ENCODE measurements around the gene ELOVL4.

The ELOVL4 gene

GRCh38 chr6:79888587-79888986 lies 58.8 kb downstream of the ELOVL4 start:
- Mint-ChIP-seq H3K4me3 (no peak overlapping the region), H3K9me3 (peaks cover 23% of the 10 kb centered on the region), H3K27me3 (ENCODE audit: low read depth, poor library complexity) (peaks cover 5% of the 10 kb centered on the region), H3K27ac (no peak overlapping the region), H3K36me3 (ENCODE audit: low read depth) (no peaks in the 10 kb centered on the region), H3K4me1 (no peaks in the 10 kb centered on the region)
- no peak for DNase-seq
- TF ChIP-seq, protein P1, sequence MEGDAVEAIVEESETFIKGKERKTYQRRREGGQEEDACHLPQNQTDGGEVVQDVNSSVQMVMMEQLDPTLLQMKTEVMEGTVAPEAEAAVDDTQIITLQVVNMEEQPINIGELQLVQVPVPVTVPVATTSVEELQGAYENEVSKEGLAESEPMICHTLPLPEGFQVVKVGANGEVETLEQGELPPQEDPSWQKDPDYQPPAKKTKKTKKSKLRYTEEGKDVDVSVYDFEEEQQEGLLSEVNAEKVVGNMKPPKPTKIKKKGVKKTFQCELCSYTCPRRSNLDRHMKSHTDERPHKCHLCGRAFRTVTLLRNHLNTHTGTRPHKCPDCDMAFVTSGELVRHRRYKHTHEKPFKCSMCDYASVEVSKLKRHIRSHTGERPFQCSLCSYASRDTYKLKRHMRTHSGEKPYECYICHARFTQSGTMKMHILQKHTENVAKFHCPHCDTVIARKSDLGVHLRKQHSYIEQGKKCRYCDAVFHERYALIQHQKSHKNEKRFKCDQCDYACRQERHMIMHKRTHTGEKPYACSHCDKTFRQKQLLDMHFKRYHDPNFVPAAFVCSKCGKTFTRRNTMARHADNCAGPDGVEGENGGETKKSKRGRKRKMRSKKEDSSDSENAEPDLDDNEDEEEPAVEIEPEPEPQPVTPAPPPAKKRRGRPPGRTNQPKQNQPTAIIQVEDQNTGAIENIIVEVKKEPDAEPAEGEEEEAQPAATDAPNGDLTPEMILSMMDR (IDR thresholded peaks at IDR 0.05) = no peak

GRCh38 chr6:79878142-79878748 lies 69.1 kb downstream of the ELOVL4 start:
- DNase-seq = no peak
- no peaks in the 10 kb centered on the region for H3K36me3 Mint-ChIP-seq (ENCODE audit: low read depth)
- no peak overlapping the region for H3K4me3 Mint-ChIP-seq
- H3K9me3 Mint-ChIP-seq = peaks cover 18% of the 10 kb centered on the region
- no peaks in the 10 kb centered on the region for H3K4me1 Mint-ChIP-seq
- TF ChIP-seq, protein P1 (IDR thresholded peaks at IDR 0.05) = no peak
- H3K27ac Mint-ChIP-seq = no peak overlapping the region
- no peaks in the 10 kb centered on the region for H3K27me3 Mint-ChIP-seq (ENCODE audit: low read depth, poor library complexity)

DNA sequence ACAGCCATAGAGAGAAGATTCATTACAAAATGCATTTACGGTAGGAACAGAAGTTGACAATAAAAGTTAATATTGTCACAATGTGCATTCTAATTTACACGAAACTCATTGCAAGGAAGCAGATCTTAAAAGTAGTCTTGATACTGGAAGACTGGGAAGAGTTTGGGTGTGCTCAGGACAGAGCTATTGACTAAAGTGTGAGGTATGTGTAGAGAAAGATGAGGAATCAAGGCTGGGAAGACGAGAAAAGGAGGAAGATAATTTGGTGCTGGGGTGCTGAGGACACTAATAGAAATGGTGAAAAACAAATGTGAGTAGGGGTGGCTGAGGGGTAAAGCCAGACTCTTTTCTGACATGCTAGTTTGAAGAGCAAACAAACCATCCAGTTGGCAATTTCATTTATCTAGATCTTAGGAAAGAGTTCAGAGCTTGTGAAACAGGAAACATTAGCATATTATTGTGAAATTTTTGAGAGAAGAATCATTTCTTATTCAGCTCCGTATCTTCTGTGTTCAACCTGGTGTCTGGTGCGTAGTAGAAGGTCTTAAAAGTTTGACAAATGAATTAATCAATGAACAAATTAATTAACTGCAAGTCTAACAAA lies 72.7 kb downstream of the ELOVL4 start:
- H3K27ac Mint-ChIP-seq = no peak overlapping the region
- TF ChIP-seq, protein P1 (IDR thresholded peaks at IDR 0.05) = no peak
- no peaks in the 10 kb centered on the region for H3K27me3 Mint-ChIP-seq (ENCODE audit: low read depth, poor library complexity)
- no peaks in the 10 kb centered on the region for H3K36me3 Mint-ChIP-seq (ENCODE audit: low read depth)
- no peak overlapping the region for H3K4me3 Mint-ChIP-seq
- no peak for DNase-seq
- H3K9me3 Mint-ChIP-seq = no peaks in the 10 kb centered on the region
- peaks cover 4% of the 10 kb centered on the region for H3K4me1 Mint-ChIP-seq

- H3K27ac Mint-ChIP-seq = no peak overlapping the region
- H3K36me3 Mint-ChIP-seq (ENCODE audit: low read depth) = no peaks in the 10 kb centered on the region
- no peaks in the 10 kb centered on the region for H3K9me3 Mint-ChIP-seq
- H3K4me3 Mint-ChIP-seq = no peak overlapping the region
- H3K4me1 Mint-ChIP-seq = peaks cover 20% of the 10 kb centered on the region
- H3K27me3 Mint-ChIP-seq (ENCODE audit: low read depth, poor library complexity) = peaks cover 6% of the 10 kb centered on the region
- TF ChIP-seq, protein P1 (IDR thresholded peaks at IDR 0.05) = no peak
- DNase-seq = no peak
Observed at GRCh38 chr6:79872986-79873385, 74.4 kb downstream of the ELOVL4 start.

- H3K4me3 Mint-ChIP-seq = no peak overlapping the region
- H3K36me3 Mint-ChIP-seq (ENCODE audit: low read depth) = no peaks in the 10 kb centered on the region
- DNase-seq = no peak
- peaks cover 21% of the 10 kb centered on the region for H3K4me1 Mint-ChIP-seq
- H3K9me3 Mint-ChIP-seq = no peaks in the 10 kb centered on the region
- no peak overlapping the region for H3K27ac Mint-ChIP-seq
- TF ChIP-seq, protein P1 (IDR thresholded peaks at IDR 0.05) = no peak
- peaks cover 6% of the 10 kb centered on the region for H3K27me3 Mint-ChIP-seq (ENCODE audit: low read depth, poor library complexity)
Observed at GRCh38 chr6:79872303-79872702, 75.0 kb downstream of the ELOVL4 start.

GRCh38 chr6:79869600-79870084 lies 77.7 kb downstream of the ELOVL4 start:
- peak; percentile 87 for DNase-seq
- Mint-ChIP-seq H3K9me3 (no peaks in the 10 kb centered on the region), H3K36me3 (ENCODE audit: low read depth) (no peaks in the 10 kb centered on the region), H3K27ac (no peak overlapping the region), H3K4me3 (peak overlapping the region; percentile 62), H3K27me3 (ENCODE audit: low read depth, poor library complexity) (peaks cover 7% of the 10 kb centered on the region), H3K4me1 (peaks cover 21% of the 10 kb centered on the region)
- TF ChIP-seq, protein P1 (IDR thresholded peaks at IDR 0.05) = peak; percentile 90

All from nephron progenitor cell (in vitro differentiated cells).